ENCODE measurements around the gene SIGLEC8.

SIGLEC8 gene

DNA sequence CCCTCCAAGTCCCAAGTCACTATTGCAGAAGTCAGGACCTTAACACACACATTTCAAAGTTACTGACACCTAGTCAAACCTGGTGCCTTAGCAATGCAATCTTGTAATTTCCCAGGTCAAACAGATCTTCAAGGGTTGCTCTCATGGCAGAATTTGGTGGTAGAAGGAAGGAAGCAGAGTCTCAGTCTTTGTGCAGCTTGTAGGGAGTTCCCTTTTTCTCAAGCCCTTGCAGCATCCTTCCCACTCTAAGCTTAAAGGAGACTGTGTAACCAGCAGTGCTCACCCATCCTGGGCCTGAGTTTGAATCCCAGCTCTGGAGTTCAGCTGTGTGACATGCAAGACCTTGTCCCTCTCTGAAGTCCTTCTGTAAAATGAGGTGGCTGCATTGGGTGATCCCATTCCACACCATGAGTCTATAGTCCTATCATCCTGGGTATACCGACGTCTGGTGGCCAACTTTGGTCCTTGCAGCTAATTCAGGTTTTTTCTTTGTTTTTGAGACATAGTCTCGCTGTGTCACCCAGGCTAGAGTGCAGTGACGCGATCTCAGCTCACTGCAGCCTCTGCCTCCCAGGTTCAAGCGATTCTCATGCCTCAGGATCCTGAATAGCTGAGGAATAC, 50.6 kb downstream of the SIGLEC8 start:
- Histone ChIP-seq H4K20me1 (ENCODE audit: insufficient read depth) (no peaks in the 10 kb centered on the region), H3K9ac (no peak overlapping the region), H3K27ac (no peak overlapping the region), H3K4me3 (IDR thresholded peaks at IDR 0.05; ENCODE audit: insufficient read depth, low read depth, low read length) (no peak overlapping the region), H3K4me1 (ENCODE audit: low read depth, poor library complexity, severe bottlenecking) (no peaks in the 10 kb centered on the region), H3K36me3 (ENCODE audit: insufficient read depth) (no peaks in the 10 kb centered on the region), H3K4me2 (no peak overlapping the region), H2AFZ (ENCODE audit: low read depth) (no peak overlapping the region), H3K27me3 (ENCODE audit: insufficient read depth, low read depth) (no peaks in the 10 kb centered on the region; the same call in 1 of the 2 replicates), H3K79me2 (ENCODE audit: insufficient read depth, low read depth) (no peaks in the 10 kb centered on the region)
- TF ChIP-seq, protein P1, sequence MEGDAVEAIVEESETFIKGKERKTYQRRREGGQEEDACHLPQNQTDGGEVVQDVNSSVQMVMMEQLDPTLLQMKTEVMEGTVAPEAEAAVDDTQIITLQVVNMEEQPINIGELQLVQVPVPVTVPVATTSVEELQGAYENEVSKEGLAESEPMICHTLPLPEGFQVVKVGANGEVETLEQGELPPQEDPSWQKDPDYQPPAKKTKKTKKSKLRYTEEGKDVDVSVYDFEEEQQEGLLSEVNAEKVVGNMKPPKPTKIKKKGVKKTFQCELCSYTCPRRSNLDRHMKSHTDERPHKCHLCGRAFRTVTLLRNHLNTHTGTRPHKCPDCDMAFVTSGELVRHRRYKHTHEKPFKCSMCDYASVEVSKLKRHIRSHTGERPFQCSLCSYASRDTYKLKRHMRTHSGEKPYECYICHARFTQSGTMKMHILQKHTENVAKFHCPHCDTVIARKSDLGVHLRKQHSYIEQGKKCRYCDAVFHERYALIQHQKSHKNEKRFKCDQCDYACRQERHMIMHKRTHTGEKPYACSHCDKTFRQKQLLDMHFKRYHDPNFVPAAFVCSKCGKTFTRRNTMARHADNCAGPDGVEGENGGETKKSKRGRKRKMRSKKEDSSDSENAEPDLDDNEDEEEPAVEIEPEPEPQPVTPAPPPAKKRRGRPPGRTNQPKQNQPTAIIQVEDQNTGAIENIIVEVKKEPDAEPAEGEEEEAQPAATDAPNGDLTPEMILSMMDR (conservative IDR thresholded peaks at IDR 0.05; ENCODE audit: low read depth, low read length): no peak

DNA sequence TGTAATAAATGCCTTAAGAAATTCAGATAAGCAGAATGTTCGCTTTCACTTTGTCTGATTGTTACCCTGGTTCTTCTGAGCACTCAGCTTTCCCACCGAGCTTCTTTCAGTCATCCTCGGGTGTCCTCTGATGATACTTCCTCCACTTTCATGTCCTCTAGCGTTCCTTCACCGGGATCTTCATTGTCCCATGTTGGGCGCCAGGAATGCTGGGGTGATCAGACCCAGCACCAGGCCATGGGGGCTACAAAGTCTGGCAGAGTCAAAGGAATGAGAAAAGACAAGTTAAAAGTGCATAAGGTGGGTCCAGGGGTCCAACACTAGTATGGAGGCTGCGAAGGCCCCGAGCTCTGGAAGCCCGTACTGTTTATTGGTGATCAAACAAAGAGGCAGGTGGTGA, 56.1 kb downstream of the SIGLEC8 start:
- Histone ChIP-seq H3K36me3 (ENCODE audit: insufficient read depth) (no peaks in the 10 kb centered on the region), H3K27ac (no peak overlapping the region), H3K4me1 (ENCODE audit: low read depth, poor library complexity, severe bottlenecking) (no peaks in the 10 kb centered on the region), H3K9ac (no peak overlapping the region), H4K20me1 (ENCODE audit: insufficient read depth) (no peaks in the 10 kb centered on the region), H3K4me3 (IDR thresholded peaks at IDR 0.05; ENCODE audit: insufficient read depth, low read depth, low read length) (no peak overlapping the region), H3K4me2 (no peak overlapping the region), H2AFZ (ENCODE audit: low read depth) (no peak overlapping the region), H3K79me2 (ENCODE audit: insufficient read depth, low read depth) (no peaks in the 10 kb centered on the region), H3K27me3 (ENCODE audit: insufficient read depth, low read depth) (no peaks in the 10 kb centered on the region; the same call in 1 of the 2 replicates)
- TF ChIP-seq, protein P1 (conservative IDR thresholded peaks at IDR 0.05; ENCODE audit: low read depth, low read length): no peak
